Panc1 (cell line): Measurements from ENCODE around the gene PARD3. TPM values are rescaled to one million over a fixed set of nuclear protein-coding genes. Genes with fewer than 3 reads are reported as not detected.

Experiments
- ATAC-seq: fragments of 200-7000 bp; cut with Tn5 transposase; 2 replicates; pipeline ENCODE4 v1.9.1; 2020; ENCODE audit warnings: mild to moderate bottlenecking, moderate library complexity
- BruUV-seq: library from RNA; stranded (reverse); fragments of 400-500 nt; replicated peaks from 2 replicates; lab custom pipeline; 2021; lab: Mats Ljungman, UMichigan
- CTCF ChIA-PET: fragments of 300-600 bp; sonication (Branson Sonifier 250); formaldehyde crosslinking; loops from one replicate; lab custom pipeline; 2022; ENCODE audit warnings: antibody characterized with exemption; lab: Charles Lee
- POLR2A ChIA-PET: fragments of 300-600 bp; sonication (Branson Sonifier 250); formaldehyde crosslinking; loops from one replicate; lab custom pipeline; 2022; ENCODE audit warnings: antibody characterized with exemption; lab: Charles Lee
- DNase-seq: peaks from one replicate; pipeline ENCODE4 v3.0.0-alpha.2; 2010; ENCODE audit warnings: low read depth, low spot score
- H3K27ac ChIP-seq: 2 replicates; pipeline ENCODE4 v1.5.1; 2011; ENCODE audit warnings: mild to moderate bottlenecking, low read length, inconsistent platforms
- H3K27me3 ChIP-seq: fragments of 200-500 bp; sonication (Bioruptor generic); 2 replicates; pipeline ENCODE4 v1.6.0; 2014; ENCODE audit warnings: low read length, inconsistent platforms; ENCODE audit not compliant: control insufficient read depth, insufficient read depth
- H3K36me3 ChIP-seq: fragments of 200-500 bp; sonication (Bioruptor generic); 2 replicates; pipeline ENCODE4 v1.5.1; 2014; ENCODE audit warnings: inconsistent platforms, mild to moderate bottlenecking, low read length, moderate library complexity; ENCODE audit not compliant: control insufficient read depth, insufficient read depth
- H3K4me1 ChIP-seq: 2 replicates; pipeline ENCODE4 v1.5.1; 2011; ENCODE audit warnings: inconsistent platforms, mild to moderate bottlenecking, low read length, moderate library complexity; ENCODE audit not compliant: control insufficient read depth, insufficient read depth
- H3K4me3 ChIP-seq, 2 experiments: 2 replicates each; pipeline ENCODE4 v1.5.1; 2011 to 2012; ENCODE audit warnings: low read depth in 2 of 2, low read length in 2 of 2, mild to moderate bottlenecking in 2 of 2, inconsistent platforms in 1 of 2, moderate library complexity in 1 of 2
- H3K9me3 ChIP-seq: fragments of 200-500 bp; sonication (Bioruptor generic); 2 replicates; pipeline ENCODE4 v1.5.1; 2014; ENCODE audit warnings: low read depth, mild to moderate bottlenecking, inconsistent platforms, low read length, moderate library complexity; ENCODE audit not compliant: control insufficient read depth, insufficient read depth
- POLR2AphosphoS5 ChIP-seq: IDR thresholded peaks from 2 replicates; pipeline ENCODE4 v1.6.1; 2012; ENCODE audit warnings: mild to moderate bottlenecking, low read depth, low read length, moderate library complexity
- SIN3A ChIP-seq: IDR thresholded peaks from 2 replicates; pipeline ENCODE4 v1.6.1; 2012; ENCODE audit warnings: low read depth, mild to moderate bottlenecking, low read length, moderate library complexity, borderline replicate concordance; ENCODE audit not compliant: insufficient read depth
- TCF7L2 ChIP-seq: IDR thresholded peaks from 2 replicates; pipeline ENCODE4 v1.6.1; 2011; ENCODE audit warnings: mild to moderate bottlenecking, low read depth, low read length, inconsistent platforms
- in situ Hi-C: cut with HindIII; loops from 2 replicates; pipeline ENCODE4 v1.10.0; 2016; ENCODE audit warnings: low sequenced_read_pairs, low pct_unique_long_range_greater_than_20kb
- intact Hi-C: fragments of 100-400 bp; cut with micrococcal nuclease; formaldehyde crosslinking; loops from one replicate; pipeline ENCODE4 v1.10.0; 2022; ENCODE audit not compliant: unreplicated experiment
- total RNA-seq: library from RNA; stranded (reverse); gene quantifications from one replicate; pipeline ENCODE4 v1.2.1, GENCODE V29; 2021; ENCODE audit not compliant: unreplicated experiment
- TF ChIP-seq, protein P1 (sequence below), 2 experiments: IDR thresholded peaks; 2 replicates each; pipeline ENCODE4 v1.6.1; 2011 to 2012; ENCODE audit warnings: low read depth in 2 of 2, control low read depth in 1 of 2, low read length in 1 of 2, mild to moderate bottlenecking in 1 of 2, moderate library complexity in 1 of 2; ENCODE audit not compliant: insufficient read depth in 1 of 2
- TF ChIP-seq, protein P2 (sequence below): fragments of 450-650 bp; IDR thresholded peaks from 2 replicates; pipeline ENCODE4 v1.5.1; 2017; ENCODE audit warnings: mild to moderate bottlenecking

Gene PARD3
- total RNA-seq, 1 experiment from 2014 or later, result 29.8 TPM

DNA sequence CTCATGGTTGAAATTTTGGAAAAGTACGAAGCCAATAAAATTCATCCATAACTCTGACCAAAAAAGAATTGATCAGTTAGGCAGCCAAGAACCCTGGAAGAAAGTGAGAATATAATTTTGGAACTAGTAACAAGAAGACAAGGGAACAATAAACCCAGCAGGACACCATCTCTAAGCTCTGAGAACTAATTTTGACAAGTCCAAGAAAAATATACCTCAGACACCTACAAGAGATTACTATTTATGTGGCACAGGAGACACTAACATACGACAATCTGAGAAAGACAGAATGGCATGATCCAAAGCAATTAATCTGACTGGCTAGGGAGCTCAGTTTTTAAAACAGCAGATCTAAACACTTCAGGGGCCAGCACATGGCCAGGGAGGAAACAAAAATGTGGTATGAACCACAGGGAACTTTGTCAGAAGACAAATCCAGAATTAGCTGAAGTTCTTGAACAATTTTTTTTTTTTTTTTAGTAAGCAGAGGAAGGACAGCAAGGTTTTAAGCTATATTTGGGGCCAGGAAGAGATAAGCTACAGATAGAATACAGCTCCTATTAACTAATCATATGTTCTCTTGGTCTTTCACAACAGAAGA is 38.9 kb downstream of the PARD3 start:
- in situ Hi-C loops, result no loop called here
- ATAC-seq, result no peak
- no peak overlapping the region for H3K4me3 ChIP-seq
- H3K27ac ChIP-seq, result no peak overlapping the region
- no peaks in the 10 kb centered on the region for H3K9me3 ChIP-seq
- no peak for DNase-seq
- intact Hi-C loops, result no loop called here
- POLR2A ChIA-PET, result no interaction called here
- TF ChIP-seq, protein P1, sequence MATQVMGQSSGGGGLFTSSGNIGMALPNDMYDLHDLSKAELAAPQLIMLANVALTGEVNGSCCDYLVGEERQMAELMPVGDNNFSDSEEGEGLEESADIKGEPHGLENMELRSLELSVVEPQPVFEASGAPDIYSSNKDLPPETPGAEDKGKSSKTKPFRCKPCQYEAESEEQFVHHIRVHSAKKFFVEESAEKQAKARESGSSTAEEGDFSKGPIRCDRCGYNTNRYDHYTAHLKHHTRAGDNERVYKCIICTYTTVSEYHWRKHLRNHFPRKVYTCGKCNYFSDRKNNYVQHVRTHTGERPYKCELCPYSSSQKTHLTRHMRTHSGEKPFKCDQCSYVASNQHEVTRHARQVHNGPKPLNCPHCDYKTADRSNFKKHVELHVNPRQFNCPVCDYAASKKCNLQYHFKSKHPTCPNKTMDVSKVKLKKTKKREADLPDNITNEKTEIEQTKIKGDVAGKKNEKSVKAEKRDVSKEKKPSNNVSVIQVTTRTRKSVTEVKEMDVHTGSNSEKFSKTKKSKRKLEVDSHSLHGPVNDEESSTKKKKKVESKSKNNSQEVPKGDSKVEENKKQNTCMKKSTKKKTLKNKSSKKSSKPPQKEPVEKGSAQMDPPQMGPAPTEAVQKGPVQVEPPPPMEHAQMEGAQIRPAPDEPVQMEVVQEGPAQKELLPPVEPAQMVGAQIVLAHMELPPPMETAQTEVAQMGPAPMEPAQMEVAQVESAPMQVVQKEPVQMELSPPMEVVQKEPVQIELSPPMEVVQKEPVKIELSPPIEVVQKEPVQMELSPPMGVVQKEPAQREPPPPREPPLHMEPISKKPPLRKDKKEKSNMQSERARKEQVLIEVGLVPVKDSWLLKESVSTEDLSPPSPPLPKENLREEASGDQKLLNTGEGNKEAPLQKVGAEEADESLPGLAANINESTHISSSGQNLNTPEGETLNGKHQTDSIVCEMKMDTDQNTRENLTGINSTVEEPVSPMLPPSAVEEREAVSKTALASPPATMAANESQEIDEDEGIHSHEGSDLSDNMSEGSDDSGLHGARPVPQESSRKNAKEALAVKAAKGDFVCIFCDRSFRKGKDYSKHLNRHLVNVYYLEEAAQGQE (IDR thresholded peaks at IDR 0.05; ENCODE audit: insufficient read depth in 1 of 2, low read depth in 2 of 2, low read length in 1 of 2), result no peak
- TF ChIP-seq SIN3A (no peak), POLR2AphosphoS5 (no peak), TCF7L2 (no peak)
- TF ChIP-seq, protein P2, sequence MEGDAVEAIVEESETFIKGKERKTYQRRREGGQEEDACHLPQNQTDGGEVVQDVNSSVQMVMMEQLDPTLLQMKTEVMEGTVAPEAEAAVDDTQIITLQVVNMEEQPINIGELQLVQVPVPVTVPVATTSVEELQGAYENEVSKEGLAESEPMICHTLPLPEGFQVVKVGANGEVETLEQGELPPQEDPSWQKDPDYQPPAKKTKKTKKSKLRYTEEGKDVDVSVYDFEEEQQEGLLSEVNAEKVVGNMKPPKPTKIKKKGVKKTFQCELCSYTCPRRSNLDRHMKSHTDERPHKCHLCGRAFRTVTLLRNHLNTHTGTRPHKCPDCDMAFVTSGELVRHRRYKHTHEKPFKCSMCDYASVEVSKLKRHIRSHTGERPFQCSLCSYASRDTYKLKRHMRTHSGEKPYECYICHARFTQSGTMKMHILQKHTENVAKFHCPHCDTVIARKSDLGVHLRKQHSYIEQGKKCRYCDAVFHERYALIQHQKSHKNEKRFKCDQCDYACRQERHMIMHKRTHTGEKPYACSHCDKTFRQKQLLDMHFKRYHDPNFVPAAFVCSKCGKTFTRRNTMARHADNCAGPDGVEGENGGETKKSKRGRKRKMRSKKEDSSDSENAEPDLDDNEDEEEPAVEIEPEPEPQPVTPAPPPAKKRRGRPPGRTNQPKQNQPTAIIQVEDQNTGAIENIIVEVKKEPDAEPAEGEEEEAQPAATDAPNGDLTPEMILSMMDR, result no peak
- no peaks in the 10 kb centered on the region for H3K36me3 ChIP-seq
- 0 out of 2 replicates have a peak, but pooled peaks cover 2% of the 10 kb centered on the region for H3K4me1 ChIP-seq
- CTCF ChIA-PET, result no interaction called here
- BruUV-seq, result no TSS peak
- H3K27me3 ChIP-seq, result no peaks in the 10 kb centered on the region

DNA sequence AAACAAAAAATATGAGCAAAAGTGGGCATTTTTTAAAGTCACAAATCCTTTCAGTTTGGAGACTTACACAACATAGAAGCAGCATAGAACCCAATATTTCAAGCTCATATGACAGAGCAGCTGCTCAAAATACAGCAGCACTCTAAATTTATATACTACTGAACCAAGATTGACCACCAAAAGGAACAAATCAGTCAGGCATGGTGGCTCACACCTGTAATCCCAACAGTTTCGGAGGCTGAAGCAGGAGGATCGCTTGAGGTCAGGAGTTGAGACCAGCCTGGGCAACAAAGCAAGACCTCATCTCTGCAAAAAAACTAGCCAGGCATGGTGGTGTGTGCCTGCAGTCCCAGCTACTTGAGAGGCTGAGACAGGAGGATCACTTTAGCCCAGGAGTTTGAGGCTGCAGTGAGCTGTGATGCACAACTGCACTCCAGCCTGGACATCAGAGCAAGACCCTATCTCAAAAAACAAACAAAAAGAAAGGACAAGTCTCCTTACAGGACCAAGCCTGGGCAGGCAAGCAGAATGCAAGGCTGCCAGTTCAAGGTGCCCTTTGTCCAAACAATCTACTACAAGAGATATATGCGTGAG is 40.0 kb downstream of the PARD3 start:
- POLR2A ChIA-PET, result no interaction called here

More for the DNA sequence above, 40.0 kb downstream of the PARD3 start:
- H3K4me1 ChIP-seq, result no peaks in the 10 kb centered on the region
- in situ Hi-C loops, result no loop called here
- ATAC-seq (no peak), DNase-seq (no peak)
- TF ChIP-seq SIN3A (no peak), POLR2AphosphoS5 (no peak)
- CTCF ChIA-PET, result no interaction called here
- no TSS peak for BruUV-seq
- H3K27ac ChIP-seq, result no peak overlapping the region
- H3K9me3 ChIP-seq, result no peaks in the 10 kb centered on the region
- intact Hi-C loops, result no loop called here
- H3K36me3 ChIP-seq, result no peaks in the 10 kb centered on the region
- no peaks in the 10 kb centered on the region for H3K27me3 ChIP-seq
- no peak overlapping the region for H3K4me3 ChIP-seq
